GM19023 (cell line): ENCODE data around the gene HBP1.
"Not testable (repeated sequence)": the region's sequence is repeated elsewhere in the genome, so short reads cannot be mapped to it uniquely, and the experiment has no call there.

ENCODE experiments used
- ATAC-seq: cut with Tn5 transposase; IDR thresholded peaks from one replicate; pipeline ENCODE4 v1.9.1; 2021; ENCODE audit warnings: mild to moderate bottlenecking, moderate library complexity; ENCODE audit not compliant: unreplicated experiment

The HBP1 gene

DNA sequence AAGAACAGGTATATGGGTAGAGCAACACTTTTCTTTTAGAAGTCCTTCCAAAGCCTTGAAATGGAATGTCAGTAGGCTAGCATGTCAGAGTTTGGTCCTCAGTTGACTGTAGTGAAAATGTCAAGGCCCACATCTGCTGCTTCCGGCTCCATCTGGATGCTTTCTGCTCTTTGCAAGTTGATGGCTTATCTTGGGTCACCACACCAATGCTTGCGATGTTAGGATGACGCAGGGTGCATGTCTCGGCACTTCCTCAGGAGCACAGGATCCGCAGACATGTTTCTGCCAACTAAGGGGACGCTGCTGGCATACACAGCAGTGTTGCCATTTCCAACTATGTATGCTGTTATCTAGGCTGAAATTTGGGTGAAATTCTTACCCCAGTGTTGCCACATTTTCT lies 14.0 kb upstream of the HBP1 start:
- no peak for ATAC-seq

DNA sequence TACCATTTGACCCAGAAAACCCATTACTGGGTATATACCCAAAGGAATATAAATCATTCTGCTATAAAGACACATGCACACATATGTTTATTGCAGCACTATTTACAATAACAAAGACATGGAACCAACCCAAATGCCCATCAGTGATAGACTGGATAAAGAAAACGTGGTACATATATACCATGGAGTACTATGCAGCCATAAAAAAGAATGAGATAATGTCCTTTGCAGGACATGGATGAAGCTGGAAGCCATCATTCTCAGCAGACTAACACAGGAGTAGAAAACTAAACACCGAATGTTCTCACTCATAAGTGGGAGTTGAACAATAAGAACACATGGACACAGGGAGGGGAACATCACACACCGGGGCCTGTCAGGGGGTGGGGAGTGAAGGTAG lies 13.1 kb upstream of the HBP1 start:
- not testable (repeated sequence) for ATAC-seq

DNA sequence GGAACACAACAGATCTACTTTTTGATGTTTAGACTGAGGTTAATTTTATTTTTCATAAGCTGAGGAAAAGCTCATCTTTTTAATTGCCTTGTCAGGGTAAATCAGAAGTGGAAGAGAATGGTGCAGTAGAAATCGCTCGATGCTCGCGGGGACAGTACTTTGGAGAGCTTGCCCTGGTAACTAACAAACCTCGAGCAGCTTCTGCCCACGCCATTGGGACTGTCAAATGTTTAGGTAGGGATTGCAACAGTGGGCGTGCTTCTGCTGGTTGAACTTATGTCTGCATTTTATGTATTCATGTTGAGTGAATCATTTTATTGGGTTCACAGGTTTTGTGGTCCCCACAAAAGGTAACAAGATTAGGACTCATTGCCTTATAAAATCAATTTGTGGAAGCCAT lies 11.7 kb upstream of the HBP1 start:
- ATAC-seq: no peak

DNA sequence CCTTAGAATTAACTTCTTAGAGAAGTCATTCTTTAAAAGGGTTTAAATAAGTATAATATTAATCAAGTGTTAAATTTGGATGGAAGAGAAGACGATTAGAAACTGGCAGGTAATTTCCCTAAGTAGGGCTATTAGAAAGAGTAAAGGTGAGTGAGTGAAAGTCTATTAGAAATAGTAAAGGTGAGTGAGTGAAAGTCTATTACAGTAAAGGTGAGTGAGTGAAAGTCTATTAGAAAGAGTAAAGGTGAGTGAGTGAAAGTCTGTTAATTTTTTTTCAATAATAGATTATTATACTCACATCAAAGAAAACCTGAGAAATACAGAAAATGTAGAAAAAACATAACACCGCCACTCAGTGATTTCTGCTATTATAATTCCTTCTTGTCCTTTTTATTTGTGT lies 10.8 kb upstream of the HBP1 start:
- no peak for ATAC-seq

DNA sequence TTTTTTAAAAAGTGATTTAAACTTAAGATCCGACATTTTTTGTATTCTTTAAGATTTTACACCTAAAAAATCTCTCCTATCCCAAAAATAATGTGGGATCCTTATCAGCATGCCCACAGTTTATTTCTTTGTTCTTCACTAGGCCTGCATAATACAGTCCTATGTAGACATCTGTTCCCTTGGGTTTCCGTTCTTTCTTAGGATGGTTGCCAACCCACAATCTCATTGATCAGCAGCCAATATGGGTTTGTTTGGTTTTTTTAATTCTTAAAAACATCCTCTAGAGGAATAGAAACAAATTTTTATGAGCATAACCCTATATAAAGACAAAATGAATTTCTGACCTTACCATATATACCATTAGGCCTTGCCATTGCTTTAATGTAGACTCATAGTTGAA lies 8.4 kb upstream of the HBP1 start:
- no peak for ATAC-seq

DNA sequence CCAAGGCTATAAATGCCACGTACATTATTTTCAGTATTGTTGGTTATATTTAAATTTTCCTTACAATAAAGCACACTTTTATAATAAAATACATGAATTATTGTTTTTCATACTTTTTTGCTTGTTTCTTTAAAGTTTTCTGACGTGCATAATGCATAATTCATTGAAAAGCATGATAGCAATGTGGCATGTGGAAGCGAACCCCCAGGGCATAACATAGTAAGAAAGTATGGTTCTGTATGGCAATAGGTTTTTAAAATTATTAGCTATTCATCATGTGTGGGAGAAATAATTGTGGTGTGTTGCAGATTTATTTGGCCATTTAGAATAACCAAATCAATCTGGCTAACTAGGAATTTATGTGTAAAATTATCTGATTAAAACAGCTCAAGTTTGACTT lies 7.4 kb upstream of the HBP1 start:
- ATAC-seq: no peak

DNA sequence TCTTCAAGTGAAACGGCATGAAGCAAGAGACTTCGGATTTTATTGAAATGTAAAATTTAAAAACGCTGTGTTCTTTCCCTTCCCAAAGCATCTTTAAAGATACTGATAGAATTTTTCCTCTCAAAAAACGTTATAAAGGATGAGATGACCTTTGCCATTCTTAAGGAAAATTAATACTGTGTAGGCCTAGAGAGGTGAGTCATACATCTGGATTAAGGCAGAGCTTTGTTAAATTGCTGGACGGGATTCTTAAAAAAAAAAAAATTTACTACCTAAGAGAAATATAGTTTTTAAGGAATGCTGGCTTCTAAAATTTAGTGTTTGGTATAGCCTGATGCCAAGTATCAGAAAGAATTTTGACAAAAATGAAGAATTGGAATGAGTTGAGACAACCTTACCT lies 6.3 kb upstream of the HBP1 start:
- ATAC-seq: no peak

DNA sequence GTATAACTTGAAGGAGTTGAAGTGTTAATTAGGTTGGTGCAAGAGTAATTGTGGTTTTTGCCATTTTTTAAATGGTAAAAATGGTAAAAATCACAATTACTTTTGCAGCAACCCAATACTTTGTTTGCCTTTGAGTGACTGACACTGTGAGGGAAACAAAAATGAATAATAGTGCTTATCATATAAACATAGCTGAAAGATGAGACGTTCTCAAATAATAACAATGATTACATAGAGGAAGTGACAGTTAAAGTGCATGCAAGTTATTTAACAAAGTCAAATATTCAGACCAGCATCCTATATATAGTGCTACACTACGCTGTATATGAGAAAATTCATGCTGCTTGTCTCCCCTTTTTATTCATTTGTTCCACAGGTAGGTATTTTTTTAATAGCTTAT lies 4.7 kb upstream of the HBP1 start:
- ATAC-seq: no peak

DNA sequence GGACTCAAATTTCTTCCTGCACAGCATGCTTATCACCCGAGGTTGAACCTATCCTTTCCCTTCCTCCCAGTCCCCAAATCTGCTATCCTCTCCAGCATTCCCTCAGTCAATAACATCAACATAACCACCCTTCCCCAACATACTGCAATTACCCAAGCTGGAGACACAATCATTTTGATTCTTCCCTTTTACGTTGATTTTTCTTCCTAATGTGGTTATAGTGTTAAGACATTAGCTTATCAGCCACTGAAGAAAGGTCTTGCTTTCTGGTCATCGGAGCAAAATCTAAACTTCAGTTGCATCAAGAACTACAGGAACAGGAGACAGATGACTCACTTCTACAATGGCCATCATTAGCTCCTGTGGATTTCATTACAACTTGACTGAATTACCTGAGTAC lies 3.5 kb upstream of the HBP1 start:
- ATAC-seq: no peak

DNA sequence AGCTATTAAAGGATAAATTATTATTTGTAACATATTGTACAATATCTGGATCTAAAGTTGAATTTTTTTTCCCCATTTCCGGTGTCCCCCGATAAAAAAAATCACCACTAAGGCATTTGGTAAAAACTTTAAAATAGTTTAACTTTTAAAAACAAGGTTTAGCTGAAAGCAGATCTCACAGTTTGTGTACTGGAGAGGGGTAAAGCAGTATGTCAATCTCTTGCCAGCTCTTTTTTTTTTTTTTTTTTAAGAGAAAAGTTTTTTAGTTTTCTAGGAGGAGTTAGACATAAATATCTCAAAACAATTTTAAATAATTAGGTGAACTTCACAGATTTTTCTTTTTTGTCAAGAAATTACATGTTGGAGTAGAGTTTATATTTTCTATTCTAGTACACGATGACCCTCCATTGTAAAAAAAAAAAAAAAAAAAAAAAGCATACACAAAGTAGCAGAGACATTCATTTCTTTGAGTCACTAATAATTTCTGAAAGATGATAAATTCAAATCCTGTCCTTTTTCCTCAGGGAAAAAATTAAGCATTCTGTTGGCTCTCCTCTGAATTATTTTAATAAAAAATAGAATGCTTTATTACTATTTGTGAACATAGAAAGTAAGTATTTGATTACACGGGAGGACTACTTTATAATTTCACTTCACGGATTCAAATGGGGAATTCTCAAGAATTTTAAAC lies 1.9 kb upstream of the HBP1 start:
- ATAC-seq: no peak

DNA sequence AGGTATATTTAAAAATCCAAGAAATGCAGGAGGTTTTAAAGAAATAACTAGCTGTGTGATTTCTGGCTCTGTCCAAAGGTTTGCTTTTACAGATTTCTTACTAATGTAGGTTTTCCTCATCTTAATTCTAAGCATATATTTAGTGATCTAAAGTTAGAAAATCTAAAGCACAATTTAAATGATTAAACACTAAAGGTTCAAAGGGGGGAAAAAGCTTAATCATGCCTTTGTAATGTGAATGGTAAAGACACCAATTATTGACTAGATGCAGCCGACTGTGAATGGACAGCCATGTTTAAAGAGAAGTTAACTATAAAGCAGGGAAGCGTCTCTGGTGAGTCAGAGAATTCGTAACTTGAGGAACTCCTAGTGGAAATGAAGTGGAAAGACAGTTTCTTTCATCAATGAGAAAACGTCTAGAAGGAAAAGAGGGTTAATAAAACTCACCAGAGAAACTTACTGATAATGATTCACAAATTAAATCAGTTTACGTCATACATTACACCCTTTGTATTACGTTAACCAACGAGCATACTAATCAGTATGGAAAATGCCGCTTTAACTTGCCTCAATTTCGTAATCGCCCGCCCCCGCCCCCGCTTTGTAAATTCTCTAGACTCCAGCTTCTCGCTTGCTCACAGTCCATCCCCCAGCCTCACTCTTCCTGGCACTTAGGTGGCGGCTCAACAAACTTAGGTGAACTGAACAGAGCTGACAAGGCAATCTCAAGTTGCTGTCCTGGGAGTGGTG lies 1.1 kb upstream of the HBP1 start:
- ATAC-seq: no peak

DNA sequence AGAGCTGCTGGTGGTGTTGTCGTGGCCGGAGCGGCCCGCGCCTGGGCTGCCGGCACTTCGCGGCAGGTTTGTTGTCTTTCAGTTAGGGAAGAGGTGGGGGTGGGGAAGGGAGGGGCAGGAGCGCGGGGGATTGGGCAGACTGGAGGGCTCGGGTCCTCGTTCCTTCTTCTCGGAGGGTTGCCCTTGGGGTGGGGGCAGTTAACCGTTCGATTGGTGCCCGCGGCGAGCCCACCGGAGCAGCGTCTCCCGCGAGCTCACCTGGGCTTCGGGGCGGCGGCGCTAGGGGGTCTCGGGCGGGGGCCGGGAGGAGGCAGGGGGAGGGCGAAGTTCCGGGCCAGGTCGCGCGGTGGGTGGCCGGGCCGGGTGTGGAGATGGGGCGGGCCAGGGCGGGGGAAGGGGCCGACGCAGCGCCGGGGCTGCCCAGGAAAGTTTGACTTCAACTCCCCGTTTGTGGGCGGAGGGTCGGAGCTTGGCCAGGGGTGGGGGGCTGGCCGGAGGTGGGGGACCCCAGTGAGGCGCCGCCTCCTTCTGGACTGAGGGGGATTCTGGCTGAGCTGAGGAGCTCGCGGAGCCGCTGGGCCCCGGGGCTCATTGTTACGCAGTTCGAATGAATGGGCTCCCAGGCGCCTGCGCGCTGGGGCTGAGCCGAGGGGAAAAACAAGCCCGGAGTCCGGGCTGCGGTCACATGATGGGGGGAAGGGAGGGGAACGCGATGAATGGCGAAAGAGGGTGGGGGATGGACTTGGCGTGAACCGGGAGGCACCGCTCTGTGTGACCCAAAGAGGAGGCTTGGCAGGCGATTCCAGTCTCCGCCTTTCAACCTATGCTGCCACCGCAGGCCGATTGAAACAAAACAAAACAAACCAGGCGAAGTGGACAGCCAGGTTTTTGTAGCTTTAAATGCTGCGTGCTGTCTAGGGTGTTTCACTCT lies 582 bp downstream of the HBP1 start:
- peak; percentile 26 for ATAC-seq

DNA sequence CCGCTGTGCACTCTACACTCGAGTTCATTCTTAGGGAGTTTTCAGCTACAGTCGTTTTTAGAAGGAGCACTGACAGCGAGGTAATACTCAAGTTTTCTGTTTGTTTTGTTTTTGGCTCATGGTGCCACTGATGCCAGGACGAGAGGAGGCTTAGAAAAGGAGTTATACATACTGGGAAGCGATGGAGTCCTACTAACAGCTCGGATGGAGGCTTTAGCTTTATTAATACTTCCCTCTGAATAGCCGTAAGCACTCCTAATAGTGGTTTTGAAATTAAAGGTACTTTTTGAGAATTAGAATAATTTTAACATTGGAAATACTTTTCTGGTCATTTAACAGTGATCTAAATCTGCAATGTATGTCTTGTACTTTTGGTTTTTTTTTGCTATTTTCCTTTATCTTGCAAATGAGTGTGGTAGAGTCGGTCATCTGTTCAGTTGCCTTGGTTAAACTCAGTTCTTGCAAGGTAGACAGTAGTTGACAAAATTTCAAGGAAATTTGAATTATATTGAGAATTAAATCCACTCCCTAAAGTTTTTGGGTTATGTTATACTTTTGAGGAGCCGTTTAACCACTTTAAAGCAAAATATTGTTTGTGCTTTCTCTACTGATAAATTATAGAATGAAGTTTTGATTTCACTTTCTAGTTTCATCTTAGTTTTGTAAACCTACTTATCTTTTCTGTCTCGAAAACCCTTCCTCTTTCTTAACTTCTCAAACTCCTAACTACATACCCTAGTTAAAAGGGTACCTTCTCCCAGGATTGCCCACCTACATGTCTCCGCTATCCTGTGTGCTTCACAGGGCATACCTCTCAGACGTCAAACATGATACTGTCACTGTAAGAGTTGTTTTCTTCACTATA lies 1.5 kb downstream of the HBP1 start:
- no peak for ATAC-seq

DNA sequence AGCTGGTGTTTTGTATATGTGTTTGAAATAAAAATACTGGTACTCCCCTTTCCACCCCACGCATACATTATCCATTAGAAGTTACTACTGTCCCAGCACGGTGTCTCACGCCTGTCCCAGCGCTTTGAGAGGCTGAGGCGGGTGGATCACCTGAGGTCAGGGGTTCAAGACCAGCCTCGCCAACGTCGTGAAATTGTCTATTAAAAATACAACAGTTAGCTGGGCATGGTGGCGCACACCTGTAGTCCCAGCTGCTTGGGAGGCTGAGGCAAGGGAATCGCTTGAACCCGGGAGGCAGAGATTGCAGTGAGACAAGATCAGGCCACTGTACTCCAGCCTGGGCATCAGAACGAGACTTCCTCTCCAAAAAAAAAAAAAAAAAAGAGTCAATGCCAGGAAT lies 2.7 kb downstream of the HBP1 start:
- ATAC-seq: no peak

DNA sequence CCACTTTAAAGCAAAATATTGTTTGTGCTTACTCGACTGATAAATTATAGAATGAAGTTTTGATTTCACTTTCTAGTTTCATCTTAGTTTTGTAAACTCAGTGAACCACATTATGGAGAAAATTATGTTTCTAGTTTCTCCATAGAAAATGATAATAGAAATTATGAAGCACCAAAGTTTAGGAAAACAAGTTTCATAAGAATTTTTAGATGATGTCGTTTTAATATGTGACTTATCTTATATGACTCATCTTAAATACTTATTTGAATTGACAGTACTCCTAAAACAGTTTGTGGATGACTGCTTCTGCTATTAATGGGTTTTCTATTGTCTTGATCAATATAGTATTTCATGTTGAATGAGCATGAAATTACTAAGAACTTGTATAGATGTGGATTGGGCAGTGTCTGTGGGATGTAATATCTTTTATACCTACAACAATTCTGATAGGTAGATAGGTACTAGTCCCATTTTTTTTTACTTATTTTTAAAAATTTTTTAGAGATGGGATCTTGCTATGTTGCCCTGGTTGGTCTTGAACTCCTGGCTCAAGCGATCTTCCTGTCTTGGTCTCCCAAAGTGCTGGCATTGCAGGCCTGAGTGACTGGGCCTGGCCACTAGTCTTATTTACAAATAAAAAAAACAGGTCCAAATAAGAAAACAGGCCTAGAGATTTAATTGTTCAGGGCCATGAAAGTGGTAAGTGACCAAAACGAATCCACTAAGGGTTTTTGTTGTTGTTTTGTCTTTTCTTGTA lies 3.7 kb downstream of the HBP1 start:
- no peak for ATAC-seq

DNA sequence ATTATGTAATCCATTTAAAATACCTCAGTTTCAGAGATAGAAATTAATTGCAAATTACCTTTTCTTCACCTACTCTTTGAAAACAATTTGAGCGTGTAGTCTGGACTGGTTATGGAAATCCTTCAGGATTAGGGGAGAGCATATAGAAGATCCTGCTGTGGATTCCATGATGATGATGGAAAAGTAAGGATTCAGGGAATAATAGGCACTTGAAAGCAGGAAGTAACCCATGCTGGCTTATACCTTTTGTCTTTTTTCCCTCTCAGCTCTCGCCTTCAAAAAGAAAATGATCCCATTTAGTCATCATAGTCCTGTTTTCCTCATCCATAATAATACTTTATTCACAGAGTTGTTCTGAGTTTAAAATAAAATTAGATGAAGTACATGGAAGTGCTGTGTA lies 4.4 kb downstream of the HBP1 start:
- ATAC-seq: no peak

DNA sequence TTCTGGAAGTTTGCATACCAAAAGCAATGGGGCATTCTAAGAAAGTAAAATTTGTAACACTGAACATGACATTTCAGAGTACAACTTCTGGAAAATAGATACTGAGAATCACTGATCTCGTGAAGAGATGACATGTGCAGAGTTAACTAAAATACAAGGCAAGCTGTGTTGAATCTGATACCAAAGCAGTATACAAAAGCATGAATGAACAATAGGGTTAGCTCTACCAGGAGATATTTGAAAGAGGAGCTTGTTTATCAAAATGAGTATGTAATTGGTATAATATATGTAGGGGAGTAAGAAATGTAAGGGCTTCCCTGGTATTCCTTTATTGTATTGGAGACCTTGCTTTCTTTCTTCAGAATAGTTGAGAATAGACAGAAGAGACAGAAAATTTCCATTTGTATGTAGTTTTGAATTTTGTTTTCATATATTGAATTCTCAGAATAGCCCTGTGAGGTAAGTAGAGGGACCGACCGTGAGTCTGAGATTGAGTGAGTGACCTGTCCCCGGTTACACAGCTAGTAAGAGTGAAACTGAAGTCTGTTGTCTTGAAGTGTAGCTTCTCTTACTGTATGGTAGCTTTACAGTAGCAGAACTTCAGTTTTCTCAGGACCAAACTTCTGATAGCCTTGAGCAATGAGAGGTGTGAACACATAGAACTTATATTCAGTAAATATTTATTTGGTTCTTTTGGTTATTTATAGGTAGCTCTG lies 5.0 kb downstream of the HBP1 start:
- no peak for ATAC-seq

DNA sequence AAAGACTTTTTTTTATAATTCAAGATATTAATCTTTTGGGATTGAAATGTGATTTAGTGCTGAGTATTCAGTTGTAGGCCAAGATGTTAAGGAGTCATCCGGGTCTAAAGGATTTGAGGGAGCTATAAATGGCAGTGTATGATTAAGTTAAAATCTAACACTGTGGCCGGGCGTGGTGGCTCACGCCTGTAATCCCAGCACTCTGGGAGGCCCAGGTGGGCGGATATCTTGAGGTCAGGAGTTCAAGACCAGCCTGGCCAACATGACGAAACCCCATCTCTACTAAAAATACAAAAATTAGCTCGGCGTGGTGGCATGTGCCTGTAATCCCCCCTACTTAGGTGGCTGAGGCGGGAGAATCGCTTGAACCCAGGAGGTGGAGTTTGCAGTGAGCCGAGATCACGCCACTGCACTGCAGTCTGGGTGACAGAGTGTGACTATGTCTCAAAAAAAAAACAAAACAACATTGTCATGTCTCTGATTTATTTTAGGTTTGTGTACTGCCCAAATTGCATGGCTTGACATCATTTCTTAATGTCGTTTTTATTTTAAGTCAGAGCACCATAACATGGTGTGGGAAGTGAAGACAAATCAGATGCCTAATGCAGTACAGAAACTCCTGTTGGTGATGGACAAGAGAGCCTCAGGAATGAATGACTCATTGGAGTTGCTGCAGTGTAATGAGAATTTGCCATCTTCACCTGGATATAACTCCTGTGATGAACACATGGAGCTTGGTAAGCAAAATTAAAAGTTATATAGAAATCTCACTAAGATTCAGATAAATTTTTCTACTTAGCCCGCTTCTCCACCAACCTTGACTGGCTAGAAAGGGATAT lies 10.7 kb downstream of the HBP1 start:
- ATAC-seq: no peak

DNA sequence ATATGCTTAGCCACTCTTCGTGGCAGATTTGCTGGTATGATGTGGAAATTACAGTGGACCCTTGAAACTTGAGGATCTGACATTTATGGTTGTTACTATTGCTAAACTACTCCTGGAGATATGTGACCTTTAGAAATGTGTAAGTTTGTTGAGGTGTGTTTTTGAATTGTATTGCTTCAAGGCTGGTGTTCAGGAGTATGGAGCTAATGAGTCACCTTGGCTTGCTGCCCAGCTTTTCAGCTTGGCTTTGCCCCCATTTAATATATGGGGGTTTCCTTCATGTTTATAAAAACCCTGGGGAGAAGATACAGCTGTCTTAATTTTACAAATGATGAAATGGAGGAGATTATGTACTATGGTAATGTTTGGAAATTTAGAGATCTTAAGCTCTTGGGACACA lies 11.6 kb downstream of the HBP1 start:
- no peak for ATAC-seq
